OCI-LY3 (cell line): ENCODE results near the gene NAA25.
A peak's percentile ranks its signal among the peaks of the same experiment; 100 is the strongest.

Experiments used
- H2AFZ ChIP-seq: fragments of 200-600, 300-600 bp; shearing (Covaris generic); 2 replicates; pipeline ENCODE4 v1.6.0; 2014; ENCODE audit warnings: antibody characterized with exemption, low read depth, low read length
- H3K27ac ChIP-seq: fragments of 200-600, 300-600 bp; sonication (generic); 2 replicates; pipeline ENCODE4 v1.5.1; 2014; ENCODE audit warnings: mild to moderate bottlenecking, low read length, moderate library complexity, mixed read lengths
- H3K27me3 ChIP-seq: fragments of 200-600, 300-600 bp; sonication (generic); 2 replicates; pipeline ENCODE4 v1.6.1; 2014; ENCODE audit warnings: low read depth, low read length, mixed read lengths
- H3K36me3 ChIP-seq: fragments of 200-600, 300-600 bp; sonication (generic); replicated peaks from 2 replicates; pipeline ENCODE3; 2014; ENCODE audit warnings: low read depth, low read length, mixed read lengths
- H3K4me1 ChIP-seq: fragments of 300-600, 200-600 bp; sonication (generic); 2 replicates; pipeline ENCODE4 v1.6.1; 2014; ENCODE audit warnings: low read length, mixed read lengths
- H3K4me2 ChIP-seq: fragments of 200-600, 300-600 bp; sonication (generic); 2 replicates; pipeline ENCODE4 v1.6.1; 2014; ENCODE audit warnings: low read length, mixed read lengths
- H3K4me3 ChIP-seq: fragments of 300-600, 200-600 bp; sonication (generic); 2 replicates; pipeline ENCODE4 v1.5.1; 2014; ENCODE audit warnings: antibody characterized with exemption, mild to moderate bottlenecking, low read length, moderate library complexity
- H3K79me2 ChIP-seq: fragments of 300-600, 200-600 bp; shearing (Covaris generic); 2 replicates; pipeline ENCODE4 v1.6.1; 2014; ENCODE audit warnings: mild to moderate bottlenecking, low read length, mixed read lengths
- H3K9ac ChIP-seq: fragments of 300-600, 200-600 bp; shearing (Covaris generic); 2 replicates; pipeline ENCODE4 v1.6.0; 2014; ENCODE audit warnings: mild to moderate bottlenecking, low read length, moderate library complexity
- H3K9me3 ChIP-seq: fragments of 200-600, 300-600 bp; shearing (Covaris generic); 2 replicates; pipeline ENCODE4 v1.6.1; 2014; ENCODE audit warnings: low read length, mixed read lengths; ENCODE audit not compliant: insufficient read depth
- H4K20me1 ChIP-seq: fragments of 200-600, 300-600 bp; sonication (generic); 2 replicates; pipeline ENCODE4 v1.6.1; 2016; ENCODE audit warnings: low read length, mixed read lengths; ENCODE audit not compliant: insufficient read depth
- CTCF ChIP-seq: fragments of 200-600, 300-600 bp; sonication (generic); IDR thresholded peaks from 2 replicates; pipeline ENCODE4 v1.5.1; 2014; ENCODE audit warnings: antibody characterized with exemption, low read length, low read depth
- EZH2phosphoT487 ChIP-seq: fragments of 200-600 bp; shearing (Covaris generic); IDR thresholded peaks from 2 replicates; pipeline ENCODE4 v1.6.1; 2018; ENCODE audit warnings: antibody characterized with exemption, mixed run types, low read depth

Gene NAA25

GRCh38 chr12:112096667-112097066, 11.9 kb downstream of the NAA25 start:
- Histone ChIP-seq H3K9ac (peak overlapping the region; percentile 76), H3K4me1 (peaks cover 43% of the 10 kb centered on the region), H4K20me1 (peaks cover 10% of the 10 kb centered on the region; the same call in 1 of the 2 replicates), H3K9me3 (no peaks in the 10 kb centered on the region), H3K27ac (peak overlapping the region; percentile 98), H3K4me3 (peak overlapping the region; percentile 63), H3K79me2 (peaks cover 96% of the 10 kb centered on the region), H2AFZ (no peak overlapping the region), H3K27me3 (no peaks in the 10 kb centered on the region), H3K36me3 (peaks cover 44% of the 10 kb centered on the region), H3K4me2 (peak overlapping the region; percentile 86)
- no peak for TF ChIP-seq CTCF
- no peak for TF ChIP-seq EZH2phosphoT487

GRCh38 chr12:112096070-112096469, 12.5 kb downstream of the NAA25 start:
- peak overlapping the region; percentile 63 for H3K4me3 ChIP-seq
- TF ChIP-seq CTCF (no peak), EZH2phosphoT487 (no peak)
- H4K20me1 ChIP-seq, result peaks cover 8% of the 10 kb centered on the region; the same call in 1 of the 2 replicates
- H3K36me3 ChIP-seq, result peaks cover 47% of the 10 kb centered on the region
- H3K79me2 ChIP-seq, result peaks cover 96% of the 10 kb centered on the region
- H3K4me2 ChIP-seq, result peak overlapping the region; percentile 86
- peak overlapping the region; percentile 98 for H3K27ac ChIP-seq
- peak overlapping the region; percentile 76 for H3K9ac ChIP-seq
- no peaks in the 10 kb centered on the region for H3K9me3 ChIP-seq
- no peak overlapping the region for H2AFZ ChIP-seq
- peaks cover 43% of the 10 kb centered on the region for H3K4me1 ChIP-seq
- H3K27me3 ChIP-seq, result no peaks in the 10 kb centered on the region

GRCh38 chr12:112091563-112091962, 17.0 kb downstream of the NAA25 start:
- H3K9ac ChIP-seq, result no peak overlapping the region
- TF ChIP-seq CTCF (no peak), EZH2phosphoT487 (no peak)
- H4K20me1 ChIP-seq, result 0 out of 2 replicates have a peak, but pooled peaks cover 9% of the 10 kb centered on the region
- no peak overlapping the region for H3K4me3 ChIP-seq
- H2AFZ ChIP-seq, result no peak overlapping the region
- no peak overlapping the region for H3K27ac ChIP-seq
- H3K79me2 ChIP-seq, result peaks cover 94% of the 10 kb centered on the region
- peaks cover 47% of the 10 kb centered on the region for H3K36me3 ChIP-seq
- peaks cover 26% of the 10 kb centered on the region for H3K4me1 ChIP-seq
- no peaks in the 10 kb centered on the region for H3K9me3 ChIP-seq
- H3K4me2 ChIP-seq, result no peak overlapping the region
- H3K27me3 ChIP-seq, result no peaks in the 10 kb centered on the region

GRCh38 chr12:112087851-112088250, 20.7 kb downstream of the NAA25 start:
- Histone ChIP-seq H3K36me3 (peaks cover 45% of the 10 kb centered on the region), H2AFZ (no peak overlapping the region), H3K4me2 (no peak overlapping the region), H3K4me3 (no peak overlapping the region), H3K9me3 (no peaks in the 10 kb centered on the region), H3K27me3 (no peaks in the 10 kb centered on the region), H4K20me1 (0 out of 2 replicates have a peak, but pooled peaks cover 9% of the 10 kb centered on the region), H3K27ac (peak overlapping the region; percentile 52), H3K9ac (no peak overlapping the region), H3K79me2 (peaks cover 95% of the 10 kb centered on the region), H3K4me1 (peaks cover 31% of the 10 kb centered on the region)
- no peak for TF ChIP-seq CTCF
